ENCODE measurements around the gene H19. TPM values are rescaled to one million over a fixed set of nuclear protein-coding genes. Genes with fewer than 3 reads are reported as not detected.

H19 gene
- total RNA-seq, 1 donor from 2014 or later: 5.5 TPM

DNA sequence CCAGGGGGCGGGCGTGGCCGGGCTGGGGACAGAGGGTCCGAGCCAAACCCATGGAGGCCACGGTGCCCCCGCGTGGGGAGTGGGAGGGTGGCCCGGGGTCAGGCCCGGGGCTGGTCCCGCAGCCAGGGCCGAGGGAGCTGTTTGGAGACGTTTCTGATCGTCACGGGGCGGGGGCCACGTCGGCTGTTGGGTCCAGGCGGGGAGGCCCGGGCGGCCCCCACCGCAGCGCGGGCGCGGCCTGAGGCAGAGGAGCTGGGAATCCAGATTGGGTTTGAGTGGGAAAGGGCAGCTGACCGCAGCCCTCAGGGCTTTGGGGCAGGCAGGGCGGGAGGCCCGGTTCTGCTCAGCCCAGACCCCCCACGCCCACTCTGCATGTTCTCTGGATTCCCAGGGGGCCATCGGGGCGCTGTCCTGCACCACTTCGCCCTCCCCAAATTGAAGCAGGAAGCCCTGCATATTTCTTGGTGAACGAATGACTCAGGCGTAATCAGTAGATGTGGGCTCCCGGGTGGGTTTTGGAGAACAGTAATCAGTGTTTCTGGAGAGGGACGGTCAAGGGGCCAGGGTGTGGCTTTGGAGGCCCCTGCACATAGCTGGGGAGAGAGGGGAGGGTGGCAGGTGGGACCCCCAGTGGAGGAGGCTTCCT lies 49.9 kb downstream of the H19 start:
- no peak for DNase-seq (ENCODE audit: low read depth in 2 of 2)

DNA sequence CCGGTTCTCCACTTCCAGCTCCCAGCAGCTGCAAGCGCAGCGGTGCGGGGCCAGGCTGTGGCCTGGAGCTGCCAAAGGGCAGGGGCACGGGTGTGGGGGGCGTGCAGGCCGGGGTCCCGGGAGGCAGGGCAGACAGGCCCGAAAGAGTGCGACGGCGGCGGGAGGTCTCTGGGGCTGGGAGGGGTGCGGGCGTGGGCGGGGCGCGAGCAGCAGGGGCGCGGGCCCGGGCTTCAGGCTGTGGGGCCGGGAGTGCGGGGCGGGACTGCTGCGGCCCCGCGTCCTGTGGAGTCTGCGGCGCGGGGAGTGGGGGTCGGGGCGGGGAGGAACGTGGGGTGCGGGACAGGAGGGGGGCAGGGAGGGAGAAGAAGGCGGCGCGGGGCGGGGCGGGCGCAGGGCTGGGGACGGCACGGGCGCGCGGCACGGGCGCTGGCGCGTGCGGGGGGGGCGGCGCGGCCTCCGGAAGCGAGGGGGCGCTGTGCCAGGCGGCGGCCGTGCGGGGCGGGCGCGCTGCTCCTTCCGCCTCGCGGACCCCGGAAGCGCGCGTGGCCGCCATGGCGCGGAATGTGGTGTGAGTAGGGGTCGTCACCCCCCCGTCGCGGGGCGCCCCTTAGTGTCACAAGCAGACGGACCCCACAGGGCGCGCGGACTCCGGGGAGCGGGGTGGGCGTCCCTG lies 50.7 kb downstream of the H19 start, which contains the start of gene MRPL23:
MRPL23 (plus strand) TSS at position 521 of the 673 bp plus-strand sequence; CDS start at position 552, 31 bp downstream.
- DNase-seq (ENCODE audit: low read depth in 2 of 2): no peak

Other genes starting within 250 kb of the H19 start
- 0.39 and 1.3 TPM in 2 replicates for gene IFITM10, start 247.2 kb downstream of the H19 start, total RNA-seq
- gene CTSD, start 233.9 kb downstream of the H19 start, total RNA-seq: 105 and 909 TPM in 2 replicates
- under 0.01 and 0.13 TPM in 2 replicates for gene SYT8, start 162.9 kb downstream of the H19 start, total RNA-seq
- not detected in 2 replicates for gene TNNI2, start 158.9 kb downstream of the H19 start, total RNA-seq
- under 0.01 TPM in 2 replicates for gene LSP1, start 144.8 kb downstream of the H19 start, total RNA-seq
- not detected in 2 replicates for gene PRR33, start 105.9 kb downstream of the H19 start, total RNA-seq
- not detected in 2 replicates for gene TNNT3, start 78.1 kb downstream of the H19 start, total RNA-seq
- 48.3 and 94.5 TPM in 2 replicates for gene MRPL23, start 50.5 kb downstream of the H19 start, total RNA-seq
- gene IGF2, start 141.5 kb upstream of the H19 start, total RNA-seq: 1.9 and 22.0 TPM in 2 replicates
- gene INS, start 163.4 kb upstream of the H19 start, total RNA-seq: not detected in 2 replicates
- 0.13 TPM in 1 of 2 replicates, not detected in the other for gene TH, start 174.0 kb upstream of the H19 start, total RNA-seq

All from dermis microvascular lymphatic vessel endothelial cell (primary cell).